GM12875 (cell line): ENCODE results near the gene BHLHA15.

Source experiments
- H3K4me3 ChIP-seq: one replicate; pipeline ENCODE4 v1.5.1; 2011; ENCODE audit warnings: low read depth, low read length, control low read depth
- CTCF ChIP-seq: IDR thresholded peaks from 2 replicates; pipeline ENCODE4 v1.5.1; 2011; ENCODE audit warnings: low read depth, mild to moderate bottlenecking, control low read depth, inconsistent platforms, low read length, moderate library complexity, borderline replicate concordance; ENCODE audit not compliant: insufficient read depth

Gene BHLHA15

GRCh38 chr7:98175260-98175940 is 35.8 kb upstream of the BHLHA15 start:
- TF ChIP-seq CTCF: no peak
- no peak overlapping the region for H3K4me3 ChIP-seq

- no peak for TF ChIP-seq CTCF
- no peak overlapping the region for H3K4me3 ChIP-seq
These were observed 33.7 kb upstream of the BHLHA15 start for GRCh38 chr7:98177553-98177952.

- no peak for TF ChIP-seq CTCF
- H3K4me3 ChIP-seq: no peak overlapping the region
These were observed 32.9 kb upstream of the BHLHA15 start for GRCh38 chr7:98178321-98178720.

- H3K4me3 ChIP-seq: no peak overlapping the region
- TF ChIP-seq CTCF: no peak
These were observed 32.3 kb upstream of the BHLHA15 start for GRCh38 chr7:98178762-98179490.

GRCh38 chr7:98180751-98181150 is 30.5 kb upstream of the BHLHA15 start:
- no peak overlapping the region for H3K4me3 ChIP-seq
- no peak for TF ChIP-seq CTCF

GRCh38 chr7:98185101-98185500 is 26.1 kb upstream of the BHLHA15 start:
- H3K4me3 ChIP-seq: no peak overlapping the region
- no peak for TF ChIP-seq CTCF

GRCh38 chr7:98186452-98187137 is 24.6 kb upstream of the BHLHA15 start:
- no peak overlapping the region for H3K4me3 ChIP-seq
- TF ChIP-seq CTCF: no peak
